Skin of body (tissue), 2 donors: Measurements from ENCODE around the gene P2RY13. TPM values are rescaled to one million over a fixed set of nuclear protein-coding genes. Genes with fewer than 3 reads are reported as not detected.

Experiments used
- DNase-seq: peaks from one replicate; lab custom pipeline; 2025; lab: John Stamatoyannopoulos, UW
- total RNA-seq: library from RNA; depleted of rRNA; stranded (reverse); fragments of >200 nt; gene quantifications from one replicate; pipeline ENCODE4 v1.2.3, GENCODE V29; 2014

Gene P2RY13
- 3.0 TPM for total RNA-seq

GRCh38 chr3:151329363-151329762, at the start of gene P2RY13:
Gene P2RY13, minus strand, starts transcription at chr3:151329549. Its CDS starts 21 bp downstream, at chr3:151329528.
- DNase-seq, result no peak

- no peak for DNase-seq
These were observed 48.5 kb upstream of the P2RY13 start for GRCh38 chr3:151377768-151378385.

- no peak for DNase-seq
These were observed 42.9 kb upstream of the P2RY13 start for GRCh38 chr3:151372063-151372820.

DNA sequence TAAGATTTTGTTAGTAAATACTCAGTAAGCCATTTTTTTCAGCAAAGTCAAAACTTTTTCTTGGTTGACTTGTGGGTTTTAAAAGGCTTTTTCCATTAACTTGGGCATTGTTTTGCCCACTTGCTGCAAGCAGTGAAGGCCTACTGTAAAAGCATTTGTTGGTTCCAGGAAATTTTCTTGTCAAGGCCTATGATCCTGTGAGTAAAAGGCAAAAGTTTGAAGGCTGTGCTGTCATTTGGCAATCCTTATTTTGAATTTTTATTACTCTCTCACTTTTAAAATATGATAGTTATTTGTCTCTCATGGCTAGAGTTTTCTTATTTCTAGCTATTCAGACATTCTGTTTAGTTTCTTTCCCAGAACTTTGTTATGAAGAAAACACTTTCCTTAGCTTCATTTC, 42.2 kb upstream of the P2RY13 start:
- DNase-seq, result no peak

GRCh38 chr3:151367448-151367847, 38.1 kb upstream of the P2RY13 start:
- no peak for DNase-seq

DNA sequence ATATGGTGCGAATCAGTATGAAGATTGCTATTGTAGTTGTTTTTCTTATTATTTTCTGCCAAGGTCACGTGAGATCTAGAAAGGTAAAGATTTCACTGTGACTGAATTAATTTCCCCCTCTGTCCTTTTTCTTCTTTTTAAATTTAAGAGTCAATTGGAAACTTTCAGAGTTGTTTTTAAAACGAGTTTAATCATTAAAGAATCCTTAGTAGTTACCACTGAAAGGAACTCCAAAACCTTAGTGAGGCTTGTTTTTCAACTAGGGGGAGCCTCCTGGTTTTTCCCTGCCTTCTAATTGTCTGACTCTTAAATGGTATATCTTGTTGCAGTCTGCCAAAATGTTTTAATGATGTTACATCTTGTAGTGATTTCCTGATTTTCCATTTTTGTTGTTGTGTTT, 37.6 kb upstream of the P2RY13 start:
- DNase-seq, result no peak

DNA sequence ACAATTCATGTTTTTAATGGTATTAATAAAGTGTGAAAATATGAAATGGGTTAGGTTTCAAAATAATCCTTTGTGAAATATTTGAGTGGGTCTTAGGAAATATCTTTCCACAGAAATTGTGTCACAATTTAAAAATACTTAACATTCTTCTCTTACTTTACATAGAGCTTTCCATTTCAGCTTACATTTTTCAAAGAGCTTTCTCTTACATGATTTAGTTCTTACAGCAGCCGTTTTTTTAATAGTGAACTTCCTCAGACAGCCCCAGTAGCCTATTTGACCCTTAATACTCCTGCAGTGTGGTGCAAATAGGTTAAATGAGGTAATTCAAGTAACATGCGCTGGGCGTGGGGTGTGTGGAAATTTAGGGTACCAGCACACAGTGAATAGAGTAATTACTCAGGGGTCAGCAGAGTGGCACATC, 33.4 kb upstream of the P2RY13 start:
- DNase-seq, result no peak

- DNase-seq, result no peak
These were observed 28.1 kb upstream of the P2RY13 start for GRCh38 chr3:151357463-151357850.

DNA sequence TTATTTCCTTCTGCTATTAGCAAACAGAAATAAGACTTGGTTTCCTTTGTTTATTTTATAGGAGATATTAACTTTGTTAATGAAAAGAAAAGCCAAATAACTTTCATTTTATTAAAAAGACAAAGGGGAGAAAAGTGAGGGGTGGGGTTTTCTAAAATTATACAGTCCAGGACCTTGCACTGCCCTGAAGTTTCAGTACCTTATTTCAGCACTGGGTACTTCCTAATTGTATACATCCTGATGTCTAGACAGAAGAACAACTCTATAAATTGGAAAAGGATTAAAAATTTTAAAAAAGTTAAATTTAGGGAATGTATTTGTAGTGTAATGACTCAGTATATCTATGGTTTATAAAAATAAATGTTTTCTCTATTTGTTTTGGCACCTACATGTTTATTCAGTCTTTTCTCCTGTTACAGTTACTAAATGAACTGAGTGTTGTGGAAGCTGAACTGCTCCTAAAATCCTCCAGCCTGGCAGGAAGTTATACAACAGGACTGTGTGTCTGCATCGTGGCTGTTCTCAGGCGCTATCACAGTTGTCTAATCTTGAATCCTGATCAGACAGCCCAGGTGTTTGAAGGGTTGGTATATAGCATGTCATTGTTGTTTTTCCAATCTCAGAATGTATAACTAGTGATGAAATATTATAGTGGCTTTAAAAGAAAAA, 27.6 kb upstream of the P2RY13 start:
- DNase-seq, result no peak

- DNase-seq, result no peak
These were observed 22.3 kb upstream of the P2RY13 start for GRCh38 chr3:151351648-151352047.

- DNase-seq, result no peak
These were observed 21.9 kb upstream of the P2RY13 start for GRCh38 chr3:151351219-151351618.

DNA sequence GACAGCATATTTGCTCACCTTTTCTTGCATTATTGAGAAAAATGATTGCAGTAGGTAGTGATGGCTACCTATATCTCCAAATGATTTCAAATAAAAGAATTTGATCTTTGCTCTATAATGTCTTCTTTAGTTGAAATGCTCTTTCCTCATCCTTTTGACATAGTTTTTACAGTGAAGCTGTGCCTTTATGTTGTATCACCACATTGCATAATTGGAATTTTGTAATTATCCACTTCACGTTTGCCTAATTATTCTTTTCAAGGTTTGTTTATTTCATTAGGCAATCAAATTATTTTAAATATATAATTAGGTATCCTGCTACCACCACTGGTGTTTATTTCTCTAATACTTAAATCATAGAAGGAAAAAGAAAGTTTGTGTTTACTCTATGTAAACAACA, 21.3 kb upstream of the P2RY13 start:
- DNase-seq, result no peak

DNA sequence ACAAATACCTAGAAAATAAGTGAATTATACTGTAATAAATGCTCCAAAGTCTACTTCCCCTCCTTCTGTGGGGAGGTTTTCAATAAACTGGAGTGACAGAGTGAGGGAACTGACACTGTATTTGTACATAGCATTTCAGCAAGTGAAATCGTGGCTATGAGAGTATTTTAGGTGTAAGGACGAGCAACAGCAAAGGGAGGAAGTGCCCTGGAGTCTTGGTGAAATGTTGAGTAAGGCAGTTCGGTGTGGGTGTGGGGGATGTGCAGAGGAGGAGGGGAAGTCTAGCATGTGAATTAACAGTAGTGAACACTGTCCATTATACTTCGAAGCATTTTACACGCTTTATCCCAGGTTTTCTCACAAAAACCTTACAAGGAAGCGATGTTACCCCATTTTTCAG, 18.1 kb upstream of the P2RY13 start:
- no peak for DNase-seq

DNA sequence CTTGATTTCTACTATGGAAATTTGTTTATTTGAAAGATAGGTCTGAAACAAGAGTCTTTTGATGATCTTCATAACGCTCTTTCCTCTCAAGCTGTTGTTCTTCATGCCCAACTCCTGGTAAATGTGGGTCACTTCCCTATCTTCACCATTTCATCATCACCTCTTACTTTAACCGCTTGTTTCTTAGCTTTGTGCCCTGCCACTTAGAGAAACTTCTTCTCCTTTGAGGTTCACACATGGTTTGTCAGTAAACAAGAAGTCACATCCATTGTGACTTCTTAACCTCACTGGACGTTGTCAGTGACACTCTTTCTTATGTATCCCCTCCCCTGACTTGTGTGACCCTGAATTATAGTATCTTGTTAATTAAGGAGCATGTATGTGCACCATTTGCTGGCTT, 16.9 kb upstream of the P2RY13 start:
- no peak for DNase-seq

- DNase-seq, result peak; percentile 47
These were observed 16.5 kb upstream of the P2RY13 start for GRCh38 chr3:151345859-151346258.

DNA sequence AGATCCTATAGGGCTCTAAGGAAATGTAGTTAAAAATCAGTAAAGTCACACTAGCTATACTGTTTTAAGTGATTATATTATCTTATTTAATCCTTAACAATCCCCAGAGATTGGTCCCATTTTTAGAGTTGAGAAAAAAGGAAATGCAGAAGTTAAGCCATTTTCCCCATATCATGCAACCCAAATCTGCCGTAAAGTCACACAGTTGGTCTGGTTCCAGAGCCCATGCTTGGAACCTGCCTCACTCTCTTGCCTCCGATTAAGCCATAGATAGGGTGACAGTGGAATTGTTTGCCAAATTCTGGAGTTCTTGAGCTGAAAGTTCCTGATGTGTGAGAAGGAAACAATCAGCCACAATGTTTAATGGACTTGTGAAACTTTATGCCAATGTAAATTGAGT, 2.3 kb upstream of the P2RY13 start:
- DNase-seq, result no peak

- DNase-seq, result peak; percentile 5
These were observed 1.6 kb upstream of the P2RY13 start for GRCh38 chr3:151330899-151331298.

DNA sequence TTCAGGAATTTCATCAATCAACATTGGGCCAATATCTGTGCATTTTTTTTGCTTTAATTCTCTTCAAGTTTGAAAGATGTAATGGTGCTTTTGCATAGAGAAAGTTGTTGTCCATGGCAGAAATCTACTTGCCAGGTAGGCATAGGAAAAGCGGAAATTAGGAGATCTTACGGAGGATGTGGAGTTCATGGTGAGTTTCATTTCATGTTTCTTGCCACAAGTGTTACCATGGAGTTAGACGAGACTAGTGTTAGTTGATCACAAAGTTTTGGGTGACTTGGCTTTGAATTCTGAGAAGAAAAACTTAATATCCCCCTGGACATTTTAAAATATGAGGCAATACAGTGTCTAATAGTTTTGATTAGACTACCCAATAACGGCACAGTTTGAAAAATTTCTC, 1.0 kb upstream of the P2RY13 start:
- no peak for DNase-seq

DNA sequence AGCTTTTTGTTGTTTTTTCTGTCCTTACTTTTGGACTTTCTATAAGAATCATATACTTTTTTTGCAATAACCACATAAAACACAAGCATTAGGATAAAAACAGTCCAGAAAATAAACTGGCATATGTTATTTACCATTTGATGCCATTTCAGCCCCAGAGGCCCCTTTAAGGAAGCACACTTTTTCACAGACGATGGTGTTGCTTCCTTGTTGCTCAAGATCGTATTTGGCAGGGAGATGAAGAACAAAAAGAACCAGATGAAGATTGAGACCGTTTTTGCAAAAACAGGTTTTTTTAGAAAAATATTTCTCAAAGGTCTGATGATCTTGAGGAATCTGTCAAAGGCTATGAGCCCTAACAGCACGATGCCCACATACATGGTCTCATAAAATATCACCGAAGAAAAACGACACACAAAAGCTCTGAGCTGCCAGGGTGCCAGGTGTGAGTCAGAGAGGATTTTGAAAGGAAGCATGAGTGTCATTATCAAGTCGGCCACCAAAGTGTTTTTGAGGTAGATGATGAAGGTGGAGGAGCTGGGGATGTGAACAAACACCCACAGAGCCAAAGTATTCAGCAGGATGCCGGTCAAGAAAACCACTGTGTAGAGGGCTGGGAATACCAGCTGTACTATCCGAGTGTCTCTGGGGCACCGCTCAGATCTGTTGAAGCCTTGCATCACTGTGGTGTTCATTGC, 902 bp downstream of the P2RY13 start:
- no peak for DNase-seq

GRCh38 chr3:151327571-151328198, 1.7 kb downstream of the P2RY13 start:
- DNase-seq, result no peak

GRCh38 chr3:151322511-151322910, 6.8 kb downstream of the P2RY13 start:
- no peak for DNase-seq

DNA sequence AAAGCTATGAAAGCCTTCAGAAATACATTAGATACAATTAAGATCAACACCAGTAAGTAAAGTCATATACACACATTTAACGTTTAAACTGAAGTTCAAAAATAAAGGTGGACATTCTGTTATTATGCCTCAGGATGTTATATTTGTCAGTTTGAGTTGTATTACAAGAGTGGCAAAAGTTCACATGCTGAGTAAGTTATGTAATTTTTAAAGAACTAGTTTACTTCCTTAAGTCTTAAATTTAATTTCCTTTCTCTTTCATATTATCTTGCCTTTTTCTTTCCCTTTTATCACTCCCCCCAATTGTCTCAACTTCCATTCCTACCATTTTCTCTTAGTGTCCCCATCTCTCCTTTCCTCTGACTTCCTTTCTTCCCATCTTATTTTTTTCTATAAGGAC, 7.8 kb downstream of the P2RY13 start:
- DNase-seq, result no peak
